ENCODE results near the gene CRISP3.

Gene CRISP3

DNA sequence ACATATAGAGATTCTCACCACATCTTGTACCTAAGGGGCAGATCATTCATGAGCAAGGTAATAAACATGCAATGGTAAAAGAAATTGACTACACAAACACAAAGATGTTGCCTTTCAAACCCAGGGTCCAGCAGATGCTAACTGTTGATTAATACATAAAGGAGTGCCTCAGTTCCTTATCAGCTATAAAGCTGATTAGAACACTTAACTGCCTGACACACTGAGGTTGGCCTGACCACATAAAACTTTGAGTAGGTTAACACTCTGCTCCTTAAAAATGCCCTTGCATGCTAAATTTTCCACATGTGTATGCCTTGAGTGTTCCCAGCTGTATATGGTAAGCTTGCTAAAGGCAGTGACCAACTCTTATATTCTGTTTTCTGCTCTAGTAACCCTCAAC lies 45.7 kb downstream of the CRISP3 start:
- no peak overlapping the region for H3K27ac ChIP-seq (ENCODE audit: low read depth, low read length)
- H3K27me3 ChIP-seq (ENCODE audit: control insufficient read depth in 1 of 2, insufficient read depth in 2 of 2, low read length in 2 of 2): no peaks in the 10 kb centered on the region
- H3K4me1 ChIP-seq (ENCODE audit: control insufficient read depth in 1 of 2, insufficient read depth in 2 of 2, low read length in 2 of 2): no peaks in the 10 kb centered on the region
- no peaks in the 10 kb centered on the region for H3K36me3 ChIP-seq (ENCODE audit: control insufficient read depth in 1 of 2, insufficient read depth in 2 of 2, low read length in 2 of 2)
- H3K9ac ChIP-seq (ENCODE audit: low read depth in 1 of 2, low read length in 2 of 2): no peak overlapping the region
- no peak overlapping the region for H3K4me3 ChIP-seq (ENCODE audit: low read depth in 1 of 2, low read length in 2 of 2)
- H3K9me3 ChIP-seq (ENCODE audit: control insufficient read depth in 1 of 2, low read length in 2 of 2): peaks cover 0 to 3% of the 10 kb centered on the region in 2 donors

DNA sequence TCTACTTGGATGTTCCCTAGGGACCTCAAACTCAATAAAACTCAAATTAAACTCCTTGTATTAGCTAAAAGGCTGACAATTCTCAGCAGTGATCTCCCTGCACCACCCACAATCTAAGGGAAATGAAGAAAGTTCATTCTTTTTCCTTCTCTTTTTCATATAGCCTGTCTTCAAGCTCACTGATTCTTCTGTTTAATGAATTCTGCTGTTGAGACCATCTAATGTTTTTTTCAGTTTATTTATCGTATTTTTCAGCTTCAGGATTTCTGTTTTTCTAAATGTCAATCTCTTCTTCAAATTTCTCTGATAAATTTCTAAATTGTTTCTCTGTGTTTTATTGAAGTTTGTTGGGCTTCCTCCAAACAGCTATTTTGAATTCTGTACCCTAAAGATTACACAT lies 50.7 kb downstream of the CRISP3 start:
- Histone ChIP-seq H3K4me1 (ENCODE audit: control insufficient read depth in 1 of 2, insufficient read depth in 2 of 2, low read length in 2 of 2) (no peaks in the 10 kb centered on the region), H3K9me3 (ENCODE audit: control insufficient read depth in 1 of 2, low read length in 2 of 2) (peaks cover 0 to 3% of the 10 kb centered on the region in 2 donors), H3K4me3 (ENCODE audit: low read depth in 1 of 2, low read length in 2 of 2) (no peak overlapping the region), H3K27ac (ENCODE audit: low read depth, low read length) (no peak overlapping the region), H3K36me3 (ENCODE audit: control insufficient read depth in 1 of 2, insufficient read depth in 2 of 2, low read length in 2 of 2) (no peaks in the 10 kb centered on the region), H3K9ac (ENCODE audit: low read depth in 1 of 2, low read length in 2 of 2) (no peak overlapping the region), H3K27me3 (ENCODE audit: control insufficient read depth in 1 of 2, insufficient read depth in 2 of 2, low read length in 2 of 2) (no peaks in the 10 kb centered on the region)

DNA sequence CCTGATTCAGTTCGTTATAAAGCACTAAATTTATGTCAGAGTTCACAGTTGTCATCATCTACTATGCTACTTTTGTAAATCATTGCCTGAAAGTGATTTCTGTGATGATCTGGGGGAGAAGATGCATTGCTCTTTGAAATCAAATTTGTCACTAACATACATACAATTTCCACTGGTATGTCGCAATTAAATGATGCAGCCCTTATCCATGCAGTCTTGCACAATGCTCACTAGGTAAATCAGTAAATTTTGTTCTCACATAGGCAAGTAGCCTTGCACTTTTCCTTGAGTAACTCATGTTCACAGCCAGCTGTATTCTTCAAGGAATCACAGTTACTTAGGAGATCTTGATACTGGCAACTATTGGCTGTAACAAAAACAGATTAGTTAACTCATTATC lies 51.7 kb downstream of the CRISP3 start:
- H3K4me3 ChIP-seq (ENCODE audit: low read depth in 1 of 2, low read length in 2 of 2): no peak overlapping the region
- no peak overlapping the region for H3K9ac ChIP-seq (ENCODE audit: low read depth in 1 of 2, low read length in 2 of 2)
- H3K36me3 ChIP-seq (ENCODE audit: control insufficient read depth in 1 of 2, insufficient read depth in 2 of 2, low read length in 2 of 2): no peaks in the 10 kb centered on the region
- H3K4me1 ChIP-seq (ENCODE audit: control insufficient read depth in 1 of 2, insufficient read depth in 2 of 2, low read length in 2 of 2): no peaks in the 10 kb centered on the region
- no peaks in the 10 kb centered on the region for H3K27me3 ChIP-seq (ENCODE audit: control insufficient read depth in 1 of 2, insufficient read depth in 2 of 2, low read length in 2 of 2)
- peaks cover 0 to 3% of the 10 kb centered on the region in 2 donors for H3K9me3 ChIP-seq (ENCODE audit: control insufficient read depth in 1 of 2, low read length in 2 of 2)
- no peak overlapping the region for H3K27ac ChIP-seq (ENCODE audit: low read depth, low read length)

Data from duodenal mucosa (tissue), 2 donors.